Measurements from ENCODE around the gene NRXN3.

GRCh38 chr14:78700236-78700635 lies 530.1 kb downstream of the NRXN3 start:
- TF ChIP-seq SUZ12 (IDR thresholded peaks at IDR 0.05; ENCODE audit: low read depth, low read length) (no peak), DNMT1 (CRISPR knock-in tag; IDR thresholded peaks at IDR 0.05) (no peak), MXI1 (IDR thresholded peaks at IDR 0.05; ENCODE audit: borderline replicate concordance, low read depth, low read length) (no peak), PHF21A (CRISPR knock-in tag; IDR thresholded peaks at IDR 0.05) (no peak), CENPX (CRISPR knock-in tag; IDR thresholded peaks at IDR 0.05) (no peak), PAWR (CRISPR knock-in tag; IDR thresholded peaks at IDR 0.05; ENCODE audit: borderline replicate concordance) (no peak), LBX2 (CRISPR knock-in tag; IDR thresholded peaks at IDR 0.05; ENCODE audit: borderline replicate concordance) (no peak), ZUFSP (CRISPR knock-in tag; IDR thresholded peaks at IDR 0.05; ENCODE audit: borderline replicate concordance) (no peak), JUNB (CRISPR knock-in tag; IDR thresholded peaks at IDR 0.05; ENCODE audit: borderline replicate concordance) (no peak), ARID3A (IDR thresholded peaks at IDR 0.05; ENCODE audit: low read depth, low read length) (no peak), RBAK (CRISPR knock-in tag; IDR thresholded peaks at IDR 0.05) (no peak), ZNF101 (CRISPR knock-in tag; IDR thresholded peaks at IDR 0.05; ENCODE audit: borderline replicate concordance, low read depth) (no peak)

Data from HepG2 (cell line).